WTC11 (cell line): ENCODE results near the gene NEURL1. TPM values are rescaled to one million over a fixed set of nuclear protein-coding genes. Genes with fewer than 3 reads are reported as not detected.

Source experiments
- ATAC-seq: fragments of 200-7000 bp; cut with Tn5 transposase; 2 replicates; pipeline ENCODE4 v1.10.0; 2021; ENCODE audit warnings: mild to moderate bottlenecking, moderate library complexity
- CTCF ChIA-PET: fragments of 300-600 bp; sonication (Branson Sonifier 250); formaldehyde crosslinking; loops from one replicate; lab custom pipeline; 2021; ENCODE audit warnings: antibody characterized with exemption; lab: Charles Lee
- POLR2A ChIA-PET: fragments of 350-600 bp; sonication (Branson Sonifier 250); formaldehyde crosslinking; loops from one replicate; lab custom pipeline; 2021; ENCODE audit warnings: antibody characterized with exemption; lab: Charles Lee
- DNase-seq: peaks from one replicate; pipeline ENCODE4 v3.0.0; 2021; ENCODE audit warnings: low spot score
- H3K27ac Mint-ChIP-seq: 2 replicates; pipeline ENCODE4 v1.8.0; 2021; ENCODE audit warnings: mixed read lengths
- H3K27me3 Mint-ChIP-seq: 2 replicates; pipeline ENCODE4 v1.8.0; 2021; ENCODE audit warnings: low read depth, mild to moderate bottlenecking, moderate library complexity, mixed read lengths
- H3K36me3 Mint-ChIP-seq: 2 replicates; pipeline ENCODE4 v1.8.0; 2021; ENCODE audit warnings: mixed read lengths
- H3K4me1 Mint-ChIP-seq: 2 replicates; pipeline ENCODE4 v1.8.0; 2022; ENCODE audit warnings: mixed read lengths
- H3K4me3 Mint-ChIP-seq: 2 replicates; pipeline ENCODE4 v1.8.0; 2021; ENCODE audit warnings: mild to moderate bottlenecking, moderate library complexity, mixed read lengths
- H3K9me3 Mint-ChIP-seq: 2 replicates; pipeline ENCODE4 v1.8.0; 2021; ENCODE audit warnings: mixed read lengths
- ARID4B ChIP-seq: sonication (generic); formaldehyde crosslinking; IDR thresholded peaks from 2 replicates; pipeline ENCODE4 v1.8.0; 2023; ENCODE audit warnings: missing genetic modification reagents, mild to moderate bottlenecking, borderline replicate concordance
- ATF2 ChIP-seq: sonication (generic); formaldehyde crosslinking; IDR thresholded peaks from 2 replicates; pipeline ENCODE4 v1.8.1; 2022; ENCODE audit warnings: low read depth, missing genetic modification reagents, borderline replicate concordance
- ETV6 ChIP-seq: sonication (generic); formaldehyde crosslinking; IDR thresholded peaks from 2 replicates; pipeline ENCODE4 v1.8.1; 2022; ENCODE audit warnings: mild to moderate bottlenecking, missing genetic modification reagents
- FOXP4 ChIP-seq: sonication (generic); formaldehyde crosslinking; IDR thresholded peaks from 2 replicates; pipeline ENCODE4 v1.8.0; 2022; ENCODE audit warnings: mild to moderate bottlenecking, missing genetic modification reagents
- MLX ChIP-seq: sonication (generic); formaldehyde crosslinking; IDR thresholded peaks from 2 replicates; pipeline ENCODE4 v1.8.1; 2023; ENCODE audit warnings: mild to moderate bottlenecking, missing genetic modification reagents, moderate library complexity
- NR1H2 ChIP-seq: sonication (generic); formaldehyde crosslinking; IDR thresholded peaks from 2 replicates; pipeline ENCODE4 v1.9.0; 2021; ENCODE audit warnings: mild to moderate bottlenecking, moderate library complexity, missing genetic modification reagents
- NR2C2 ChIP-seq: sonication (generic); formaldehyde crosslinking; IDR thresholded peaks from 2 replicates; pipeline ENCODE4 v1.8.0; 2022; ENCODE audit warnings: mild to moderate bottlenecking, missing genetic modification reagents
- OVOL2 ChIP-seq: fragments of 250-450 bp; sonication (Bioruptor Pico); IDR thresholded peaks from 2 replicates; pipeline ENCODE4 v1.9.0; 2021; ENCODE audit warnings: mild to moderate bottlenecking, borderline replicate concordance
- RORB ChIP-seq: fragments of 250-450 bp; sonication (Bioruptor Pico); IDR thresholded peaks from 2 replicates; pipeline ENCODE4 v1.9.0; 2021; ENCODE audit warnings: mild to moderate bottlenecking
- STAT6 ChIP-seq: sonication (generic); formaldehyde crosslinking; conservative IDR thresholded peaks from 2 replicates; pipeline ENCODE4 v1.8.1; 2023; ENCODE audit warnings: mild to moderate bottlenecking, low read depth, missing genetic modification reagents, moderate library complexity
- USF2 ChIP-seq: sonication (generic); formaldehyde crosslinking; IDR thresholded peaks from 2 replicates; pipeline ENCODE4 v1.8.1; 2023; ENCODE audit warnings: mild to moderate bottlenecking, missing genetic modification reagents, moderate library complexity
- ZNF138 ChIP-seq: sonication (generic); formaldehyde crosslinking; conservative IDR thresholded peaks from 2 replicates; pipeline ENCODE4 v1.8.1; 2022; ENCODE audit warnings: mild to moderate bottlenecking, moderate library complexity, missing genetic modification reagents
- ZNF317 ChIP-seq: sonication (generic); formaldehyde crosslinking; IDR thresholded peaks from 2 replicates; pipeline ENCODE4 v1.8.1; 2023; ENCODE audit warnings: low read depth, mild to moderate bottlenecking, moderate library complexity, missing genetic modification reagents, borderline replicate concordance
- ZNF416 ChIP-seq: fragments of 250-450 bp; sonication (Bioruptor Pico); IDR thresholded peaks from 2 replicates; pipeline ENCODE4 v1.9.0; 2021; ENCODE audit warnings: mild to moderate bottlenecking, inconsistent platforms
- ZSCAN18 ChIP-seq: fragments of 250-450 bp; sonication (Bioruptor Pico); IDR thresholded peaks from 2 replicates; pipeline ENCODE4 v2.1.2; 2022; ENCODE audit warnings: mild to moderate bottlenecking, moderate library complexity
- total RNA-seq: library from RNA; stranded (reverse); gene quantifications from 3 replicates; pipeline ENCODE4 v1.2.3, GENCODE V29; 2021

The NEURL1 gene
- total RNA-seq, 1 experiment from 2014 or later, result 1.2 TPM

GRCh38 chr10:103467406-103467805 is 26.1 kb upstream of the NEURL1 start:
- Mint-ChIP-seq H3K4me3 (no peak overlapping the region), H3K27me3 (no peaks in the 10 kb centered on the region; the same call in 1 of the 2 replicates), H3K27ac (0 out of 2 replicates have a peak overlapping the region, but pooled peaks have one; percentile 52), H3K36me3 (no peaks in the 10 kb centered on the region), H3K4me1 (peaks cover 10% of the 10 kb centered on the region), H3K9me3 (no peaks in the 10 kb centered on the region)
- ChIA-PET POLR2A (no interaction called here), CTCF (interaction anchor here (1.0 to 1.4 kb wide), 2 partner anchors 9 to 18 kb away, joined by 3 to 5 read pairs; no protein-coding TSS in a partner anchor)
- TF ChIP-seq ZNF317 (CRISPR knock-in tag) (no peak), ETV6 (CRISPR knock-in tag) (no peak), ZSCAN18 (CRISPR knock-in tag) (no peak), RORB (CRISPR knock-in tag) (no peak), FOXP4 (no peak), NR1H2 (CRISPR knock-in tag) (no peak), ATF2 (CRISPR knock-in tag) (no peak), STAT6 (no peak), USF2 (no peak), ARID4B (CRISPR knock-in tag) (no peak), NR2C2 (CRISPR knock-in tag) (no peak), OVOL2 (CRISPR knock-in tag) (no peak), MLX (CRISPR knock-in tag) (no peak), ZNF138 (no peak), ZNF416 (CRISPR knock-in tag) (no peak)
- DNase-seq (no peak), ATAC-seq (no peak)
